Keratinocyte (primary cell): ENCODE measurements around the gene TP73.

Experiments
- CTCF ChIP-seq, 3 experiments: IDR thresholded peaks in 1 of 3; conservative IDR thresholded peaks in 1 of 3; optimal IDR thresholded peaks in 1 of 3; 2 replicates in 2 of 3; 3 replicates in 1 of 3; pipeline versions ENCODE3 to v1.5.1; 2011; ENCODE audit warnings: low read length in 3 of 3, mild to moderate bottlenecking in 3 of 3, moderate library complexity in 2 of 3, control low read depth in 1 of 3, inconsistent platforms in 1 of 3; ENCODE audit not compliant: insufficient read depth in 2 of 3; ENCODE audit errors: extremely low read depth in 1 of 3
- EZH2 ChIP-seq: IDR thresholded peaks from one replicate; pipeline ENCODE4 v1.6.1; 2012; ENCODE audit warnings: inconsistent platforms, mild to moderate bottlenecking, low read length, moderate library complexity

DNA sequence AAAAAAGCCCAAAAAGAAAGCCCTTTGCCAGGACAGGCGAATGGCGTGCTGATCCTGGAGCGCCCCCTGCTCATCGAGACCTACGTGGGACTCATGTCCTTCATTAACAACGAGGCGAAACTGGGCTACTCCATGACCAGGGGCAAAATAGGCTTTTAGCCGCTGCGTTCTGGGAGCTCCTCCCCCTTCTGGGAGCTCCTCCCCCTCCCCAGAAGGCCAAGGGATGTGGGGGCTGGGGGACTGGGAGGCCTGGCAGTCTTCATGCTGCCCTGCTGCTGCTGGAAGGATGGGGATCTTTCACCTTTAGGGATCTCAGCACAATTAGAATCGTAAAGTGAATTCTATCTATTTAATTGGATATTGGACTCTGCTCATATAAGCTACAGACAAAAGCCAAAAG lies 23.9 kb upstream of the TP73 start:
- TF ChIP-seq CTCF (optimal IDR thresholded peaks at IDR 0.05 in 1 of 3, IDR thresholded peaks at IDR 0.05 in 1 of 3, conservative IDR thresholded peaks at IDR 0.05 in 1 of 3; ENCODE audit: extremely low read depth in 1 of 3, insufficient read depth in 2 of 3, low read length in 3 of 3) (no peak), EZH2 (no peak)
